PC-3 (cell line): ENCODE measurements around the gene NFKBIA. TPM values are rescaled to one million over a fixed set of nuclear protein-coding genes. Genes with fewer than 3 reads are reported as not detected.

ENCODE experiments used
- ATAC-seq: fragments of 200-7000 bp; cut with Tn5 transposase; 2 replicates; pipeline ENCODE4 v1.9.1; 2020; ENCODE audit warnings: mild to moderate bottlenecking, moderate library complexity
- BruUV-seq: library from RNA; stranded (reverse); fragments of 400-500 nt; replicated peaks from 2 replicates; lab custom pipeline; 2021; lab: Mats Ljungman, UMichigan
- CTCF ChIA-PET: fragments of 300-600 bp; sonication (Branson Sonifier 250); formaldehyde crosslinking; loops from one replicate; lab custom pipeline; 2022; ENCODE audit warnings: antibody characterized with exemption; lab: Charles Lee
- POLR2A ChIA-PET: fragments of 300-600 bp; sonication (Branson Sonifier 250); formaldehyde crosslinking; loops from one replicate; lab custom pipeline; 2022; ENCODE audit warnings: antibody characterized with exemption; ENCODE audit not compliant: unreplicated experiment; lab: Charles Lee
- DNase-seq: peaks from one replicate; pipeline ENCODE4 v3.0.0-alpha.2; 2015
- H2AFZ ChIP-seq: fragments of 300-600 bp; sonication (generic); 2 replicates; pipeline ENCODE4 v1.6.0; 2016; ENCODE audit warnings: antibody characterized with exemption, low read length
- H3F3A ChIP-seq: fragments of 300-600 bp; sonication (generic); one replicate; pipeline ENCODE4 v1.6.0; 2017; ENCODE audit warnings: antibody characterized with exemption, low read length, control low read depth, mild to moderate bottlenecking; ENCODE audit not compliant: unreplicated experiment
- H3K27ac ChIP-seq: fragments of 300-600 bp; sonication (generic); 2 replicates; pipeline ENCODE4 v1.5.1; 2016; ENCODE audit warnings: mild to moderate bottlenecking, low read length
- H3K27me3 ChIP-seq: fragments of 300-600 bp; sonication (generic); 2 replicates; pipeline ENCODE4 v1.6.1; 2016; ENCODE audit warnings: low read length, mixed read lengths
- H3K36me3 ChIP-seq: fragments of 300-600 bp; sonication (generic); 2 replicates; pipeline ENCODE4 v1.6.1; 2016; ENCODE audit warnings: low read depth, mixed run types, low read length, mixed read lengths
- H3K4me1 ChIP-seq: fragments of 300-600 bp; sonication (generic); 2 replicates; pipeline ENCODE4 v1.5.1; 2016; ENCODE audit warnings: low read length; ENCODE audit not compliant: insufficient read depth
- H3K4me2 ChIP-seq: fragments of 300-600 bp; sonication (generic); 2 replicates; pipeline ENCODE4 v1.6.0; 2016; ENCODE audit warnings: low read length
- H3K4me3 ChIP-seq: fragments of 300-600 bp; sonication (generic); 2 replicates; pipeline ENCODE4 v1.5.1; 2016; ENCODE audit warnings: mild to moderate bottlenecking, low read length, mixed read lengths
- H3K79me2 ChIP-seq: fragments of 300-600 bp; sonication (generic); 2 replicates; pipeline ENCODE4 v1.6.1; 2017; ENCODE audit warnings: low read length, mixed read lengths
- H3K9ac ChIP-seq: fragments of 300-600 bp; sonication (generic); 2 replicates; pipeline ENCODE4 v1.6.0; 2016; ENCODE audit warnings: mild to moderate bottlenecking, low read length
- H3K9me2 ChIP-seq: fragments of 300-600 bp; sonication (generic); replicated peaks from 2 replicates; pipeline ENCODE4 v1.6.1; 2016; ENCODE audit warnings: mixed run types, low read length, mixed read lengths
- H3K9me3 ChIP-seq: fragments of 300-600 bp; sonication (generic); 2 replicates; pipeline ENCODE4 v1.6.1; 2016; ENCODE audit warnings: low read length, mixed read lengths
- H4K20me1 ChIP-seq: fragments of 300-600 bp; sonication (generic); 2 replicates; pipeline ENCODE4 v1.6.1; 2016; ENCODE audit warnings: low read length, mixed read lengths
- EZH2 ChIP-seq: fragments of 300-600 bp; sonication (generic); IDR thresholded peaks from one replicate; pipeline ENCODE4 v1.6.1; 2017; ENCODE audit warnings: antibody characterized with exemption, mild to moderate bottlenecking, low read length; ENCODE audit not compliant: unreplicated experiment
- EZH2phosphoT487 ChIP-seq: fragments of 300-600 bp; sonication (generic); IDR thresholded peaks from 2 replicates; pipeline ENCODE4 v1.6.1; 2018; ENCODE audit warnings: mild to moderate bottlenecking, antibody characterized with exemption, low read length, borderline replicate concordance
- intact Hi-C: fragments of 100-400 bp; cut with micrococcal nuclease; formaldehyde crosslinking; loops from 2 replicates; pipeline ENCODE4 v1.9.0; 2023
- total RNA-seq: library from RNA; depleted of rRNA; stranded (reverse); fragments of >200 nt; gene quantifications from 2 replicates; pipeline ENCODE4 v1.2.3, GENCODE V29; 2014
- TF ChIP-seq, protein P1 (sequence below): fragments of 300-600 bp; sonication (generic); conservative IDR thresholded peaks from 2 replicates; pipeline ENCODE4 v1.5.1; 2017; ENCODE audit warnings: antibody characterized with exemption, low read depth, mild to moderate bottlenecking, low read length

Gene NFKBIA
- total RNA-seq, 1 experiment from 2014 or later = 226 TPM

DNA sequence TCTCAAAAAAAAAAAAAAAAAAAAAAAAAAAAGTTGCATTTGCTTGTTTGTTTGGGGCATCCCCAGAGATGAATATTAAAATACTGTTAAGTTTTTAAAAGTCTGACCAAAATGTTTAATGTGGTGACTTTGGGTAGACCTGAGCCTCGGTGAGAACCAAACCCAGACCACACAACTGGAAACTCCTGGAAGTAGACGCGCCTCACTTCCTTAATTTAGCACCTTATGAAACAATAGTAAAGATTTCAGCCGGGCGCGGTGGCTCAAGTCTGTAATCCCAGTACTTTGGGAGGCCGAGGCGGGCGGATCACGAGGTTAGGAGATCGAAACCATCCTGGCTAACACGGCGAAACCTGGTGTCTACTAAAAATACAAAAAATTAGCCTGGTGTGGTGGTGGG is 9.3 kb downstream of the NFKBIA start:
- TF ChIP-seq EZH2 (no peak), EZH2phosphoT487 (no peak)
- no peaks in the 10 kb centered on the region for H3K27me3 ChIP-seq
- no TSS peak for BruUV-seq
- CTCF ChIA-PET = no interaction called here
- no peaks in the 10 kb centered on the region for H3F3A ChIP-seq
- H3K9me3 ChIP-seq = no peaks in the 10 kb centered on the region
- POLR2A ChIA-PET = interaction anchor here (0.5 kb wide), 1 partner anchor 386 kb away, joined by 7 read pairs; no protein-coding TSS in a partner anchor
- H3K4me2 ChIP-seq = no peak overlapping the region
- no peak for ATAC-seq
- DNase-seq = no peak
- no peak overlapping the region for H2AFZ ChIP-seq
- no peak overlapping the region for H3K9ac ChIP-seq
- no peaks in the 10 kb centered on the region for H3K36me3 ChIP-seq
- no peak overlapping the region for H3K4me3 ChIP-seq
- H3K27ac ChIP-seq = no peak overlapping the region
- no peaks in the 10 kb centered on the region for H3K9me2 ChIP-seq
- intact Hi-C loops = no loop called here
- no peaks in the 10 kb centered on the region for H3K79me2 ChIP-seq
- H3K4me1 ChIP-seq = peaks cover 6% of the 10 kb centered on the region
- H4K20me1 ChIP-seq = no peaks in the 10 kb centered on the region

DNA sequence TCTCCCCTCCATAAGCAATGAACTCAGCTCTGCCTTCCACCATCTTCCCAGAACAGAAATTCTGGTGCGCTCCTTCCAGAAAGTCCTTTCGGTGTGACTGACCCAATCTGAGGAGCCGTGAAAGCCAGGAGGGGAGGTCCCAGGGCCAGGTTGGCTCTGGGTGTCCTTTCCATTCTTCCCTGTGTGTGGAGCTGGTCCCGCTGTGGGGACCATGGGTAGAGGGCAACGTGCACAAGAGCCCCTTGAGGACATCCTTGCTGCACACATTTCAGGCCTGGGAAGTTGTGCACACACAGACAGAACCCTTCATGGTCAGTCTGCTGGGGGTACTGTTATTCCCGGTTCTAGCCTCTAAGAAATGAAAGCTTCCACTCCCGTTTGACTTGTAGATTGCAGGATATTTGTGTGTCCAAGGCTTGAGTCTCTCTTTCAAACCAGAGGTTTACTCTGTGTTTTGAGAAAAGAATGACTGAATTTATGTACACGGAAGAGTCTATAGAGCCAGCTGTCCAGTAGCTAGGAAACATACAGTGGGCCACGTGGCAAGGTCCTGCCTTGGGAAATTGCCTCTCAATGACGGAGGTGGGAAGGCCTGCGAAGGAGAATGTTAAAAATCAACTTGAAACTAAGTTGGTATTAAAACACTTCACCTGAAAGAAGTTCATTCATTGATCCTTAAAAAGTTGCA is 10.1 kb downstream of the NFKBIA start:
- CTCF ChIA-PET = no interaction called here
- H2AFZ ChIP-seq = no peak overlapping the region

DNA sequence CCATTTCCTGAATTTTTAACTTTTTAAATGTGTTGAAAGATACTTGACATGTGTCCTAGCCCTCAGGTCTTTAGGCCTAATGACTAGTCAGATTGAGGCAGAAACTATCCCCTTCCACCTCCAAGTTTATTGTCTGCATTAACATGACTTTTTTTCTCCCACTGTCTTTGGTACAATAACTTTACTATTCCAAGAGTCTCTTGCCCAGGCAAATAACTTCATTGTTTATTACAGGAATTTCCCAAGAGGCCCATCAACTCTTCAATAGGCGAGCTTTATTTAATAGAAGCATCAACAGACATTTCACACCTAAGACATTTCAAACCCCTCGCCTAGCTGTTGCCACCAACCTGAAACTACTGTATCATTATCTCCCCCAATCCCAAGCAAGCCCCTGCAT is 10.7 kb downstream of the NFKBIA start:
- H3K27ac ChIP-seq = no peak overlapping the region
- peaks cover 6% of the 10 kb centered on the region for H3K4me1 ChIP-seq
- TF ChIP-seq EZH2 (no peak), EZH2phosphoT487 (no peak)
- TF ChIP-seq, protein P1, sequence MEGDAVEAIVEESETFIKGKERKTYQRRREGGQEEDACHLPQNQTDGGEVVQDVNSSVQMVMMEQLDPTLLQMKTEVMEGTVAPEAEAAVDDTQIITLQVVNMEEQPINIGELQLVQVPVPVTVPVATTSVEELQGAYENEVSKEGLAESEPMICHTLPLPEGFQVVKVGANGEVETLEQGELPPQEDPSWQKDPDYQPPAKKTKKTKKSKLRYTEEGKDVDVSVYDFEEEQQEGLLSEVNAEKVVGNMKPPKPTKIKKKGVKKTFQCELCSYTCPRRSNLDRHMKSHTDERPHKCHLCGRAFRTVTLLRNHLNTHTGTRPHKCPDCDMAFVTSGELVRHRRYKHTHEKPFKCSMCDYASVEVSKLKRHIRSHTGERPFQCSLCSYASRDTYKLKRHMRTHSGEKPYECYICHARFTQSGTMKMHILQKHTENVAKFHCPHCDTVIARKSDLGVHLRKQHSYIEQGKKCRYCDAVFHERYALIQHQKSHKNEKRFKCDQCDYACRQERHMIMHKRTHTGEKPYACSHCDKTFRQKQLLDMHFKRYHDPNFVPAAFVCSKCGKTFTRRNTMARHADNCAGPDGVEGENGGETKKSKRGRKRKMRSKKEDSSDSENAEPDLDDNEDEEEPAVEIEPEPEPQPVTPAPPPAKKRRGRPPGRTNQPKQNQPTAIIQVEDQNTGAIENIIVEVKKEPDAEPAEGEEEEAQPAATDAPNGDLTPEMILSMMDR = no peak
- no peaks in the 10 kb centered on the region for H3K9me2 ChIP-seq
- no peaks in the 10 kb centered on the region for H4K20me1 ChIP-seq
- BruUV-seq = no TSS peak
- intact Hi-C loops = no loop called here
- H3K36me3 ChIP-seq = no peaks in the 10 kb centered on the region
- no peak overlapping the region for H3K4me3 ChIP-seq
- no peaks in the 10 kb centered on the region for H3K79me2 ChIP-seq
- no peaks in the 10 kb centered on the region for H3F3A ChIP-seq
- POLR2A ChIA-PET = interaction anchor here (1.4 kb wide), 1 partner anchor 10 kb away, joined by 4 read pairs; no protein-coding TSS in a partner anchor
- no peaks in the 10 kb centered on the region for H3K9me3 ChIP-seq
- DNase-seq (no peak), ATAC-seq (no peak)
- no peak overlapping the region for H3K4me2 ChIP-seq
- H3K27me3 ChIP-seq = no peaks in the 10 kb centered on the region
- no peak overlapping the region for H3K9ac ChIP-seq
- no peak overlapping the region for H2AFZ ChIP-seq
- CTCF ChIA-PET = interaction anchor here (0.6 kb wide), 1 partner anchor 421 kb away, joined by 7 read pairs; no protein-coding TSS in a partner anchor

More for the DNA sequence above, 10.1 kb downstream of the NFKBIA start:
- Histone ChIP-seq H3K4me2 (no peak overlapping the region), H3K79me2 (no peaks in the 10 kb centered on the region), H3K9me3 (no peaks in the 10 kb centered on the region), H3K9ac (no peak overlapping the region), H3K27me3 (no peaks in the 10 kb centered on the region), H3K4me3 (no peak overlapping the region), H4K20me1 (no peaks in the 10 kb centered on the region), H3F3A (no peaks in the 10 kb centered on the region), H3K4me1 (peaks cover 6% of the 10 kb centered on the region), H3K36me3 (no peaks in the 10 kb centered on the region), H3K27ac (no peak overlapping the region), H3K9me2 (no peaks in the 10 kb centered on the region)
- ATAC-seq = no peak
- TF ChIP-seq, protein P1 = no peak
- TF ChIP-seq EZH2phosphoT487 (no peak), EZH2 (no peak)
- DNase-seq = no peak
- no TSS peak for BruUV-seq
- POLR2A ChIA-PET = interaction anchor here (0.6 to 1.4 kb wide), 3 partner anchors 9 to 40 kb away, joined by 4 to 9 read pairs (median 4); no protein-coding TSS in a partner anchor
- intact Hi-C loops = no loop called here
